HG03280 (cell line): ENCODE measurements around the gene OR51G2.

Experiments
- ATAC-seq: cut with Tn5 transposase; IDR thresholded peaks from one replicate; pipeline ENCODE4 v1.9.1; 2021; ENCODE audit warnings: mild to moderate bottlenecking, moderate library complexity; ENCODE audit not compliant: unreplicated experiment

OR51G2 gene

DNA sequence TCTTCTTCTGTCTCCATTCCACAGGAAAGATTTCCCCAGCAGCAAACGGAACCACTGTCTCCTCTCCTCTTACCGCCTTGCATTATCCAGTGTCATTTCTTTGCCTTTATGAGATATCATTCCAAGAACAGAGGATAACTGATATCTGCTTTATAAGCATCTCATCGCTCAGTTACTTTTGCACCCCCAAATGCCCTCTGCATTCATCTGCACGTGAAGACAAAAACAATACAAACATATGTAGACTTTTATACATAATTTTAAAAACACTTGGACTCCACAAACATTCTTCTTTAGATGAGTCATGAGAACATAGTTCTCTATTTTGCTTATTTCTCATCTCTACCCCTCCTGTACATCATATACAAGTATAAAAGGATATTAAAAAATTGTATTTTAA lies 38.0 kb downstream of the OR51G2 start:
- ATAC-seq: no peak

- ATAC-seq: no peak
Measured at GRCh38 chr11:4865855-4866254, 53.3 kb downstream of the OR51G2 start.

GRCh38 chr11:4863876-4864275 lies 55.3 kb downstream of the OR51G2 start:
- no peak for ATAC-seq
